Body of pancreas (tissue), 4 donors: ENCODE data around the gene ZNF32.

Source experiments
- POLR2A ChIP-seq, 3 donors: fragments of 450-650 bp; IDR thresholded peaks; one replicate each; pipeline ENCODE4 v1.6.1; 2016; ENCODE audit warnings: antibody characterized with exemption in 3 of 3, mild to moderate bottlenecking in 2 of 3
- TF ChIP-seq, protein P1 (sequence below), 7 experiments: fragments of 450-650 bp in 4 of 7; fragments of 200-600 bp in 3 of 7; sonication (generic) in 3 of 7; IDR thresholded peaks; one replicate each; pipeline ENCODE4 v1.5.1; 2016 to 2019; ENCODE audit warnings: antibody characterized with exemption in 7 of 7

DNA sequence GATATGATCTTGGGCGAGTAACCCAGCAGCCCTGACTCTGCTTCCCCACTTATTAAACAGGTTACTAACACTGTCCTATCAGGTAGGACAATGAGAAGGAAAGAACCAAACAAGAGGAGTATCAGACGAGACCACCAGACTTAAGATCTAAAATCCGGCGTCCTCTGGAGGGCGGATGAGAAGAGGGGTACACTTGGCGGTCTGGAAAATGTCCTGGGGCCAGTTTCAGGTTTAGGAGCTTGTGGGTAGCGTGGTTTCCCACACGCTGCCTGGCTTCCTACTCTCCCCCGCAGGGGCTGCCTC is 635 bp downstream of the ZNF32 start:
- no peak for TF ChIP-seq POLR2A (IDR thresholded peaks at IDR 0.05)
- TF ChIP-seq, protein P1, sequence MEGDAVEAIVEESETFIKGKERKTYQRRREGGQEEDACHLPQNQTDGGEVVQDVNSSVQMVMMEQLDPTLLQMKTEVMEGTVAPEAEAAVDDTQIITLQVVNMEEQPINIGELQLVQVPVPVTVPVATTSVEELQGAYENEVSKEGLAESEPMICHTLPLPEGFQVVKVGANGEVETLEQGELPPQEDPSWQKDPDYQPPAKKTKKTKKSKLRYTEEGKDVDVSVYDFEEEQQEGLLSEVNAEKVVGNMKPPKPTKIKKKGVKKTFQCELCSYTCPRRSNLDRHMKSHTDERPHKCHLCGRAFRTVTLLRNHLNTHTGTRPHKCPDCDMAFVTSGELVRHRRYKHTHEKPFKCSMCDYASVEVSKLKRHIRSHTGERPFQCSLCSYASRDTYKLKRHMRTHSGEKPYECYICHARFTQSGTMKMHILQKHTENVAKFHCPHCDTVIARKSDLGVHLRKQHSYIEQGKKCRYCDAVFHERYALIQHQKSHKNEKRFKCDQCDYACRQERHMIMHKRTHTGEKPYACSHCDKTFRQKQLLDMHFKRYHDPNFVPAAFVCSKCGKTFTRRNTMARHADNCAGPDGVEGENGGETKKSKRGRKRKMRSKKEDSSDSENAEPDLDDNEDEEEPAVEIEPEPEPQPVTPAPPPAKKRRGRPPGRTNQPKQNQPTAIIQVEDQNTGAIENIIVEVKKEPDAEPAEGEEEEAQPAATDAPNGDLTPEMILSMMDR (IDR thresholded peaks at IDR 0.05) = no peak
